Tibial nerve (tissue), 4 donors: ENCODE measurements around the gene CDYL.
"Not testable (repeated sequence)": the region's sequence is repeated elsewhere in the genome, so short reads cannot be mapped to it uniquely, and the experiment has no call there.

Experiments used
- CTCF ChIP-seq, 5 experiments: fragments of 200-600 bp in 3 of 5; fragments of 450-650 bp in 2 of 5; sonication (generic) in 3 of 5; IDR thresholded peaks; one replicate each; pipeline ENCODE4 v1.5.1; 2016 to 2019; ENCODE audit warnings: antibody characterized with exemption in 5 of 5, mild to moderate bottlenecking in 3 of 5, moderate library complexity in 2 of 5
- EP300 ChIP-seq, 2 donors: sonication (generic); formaldehyde crosslinking; IDR thresholded peaks; one replicate each; pipeline ENCODE4 v1.6.1; 2017; ENCODE audit warnings: antibody characterized with exemption in 2 of 2, mild to moderate bottlenecking in 1 of 2
- POLR2A ChIP-seq, 2 donors: fragments of 450-650 bp; IDR thresholded peaks; one replicate each; pipeline ENCODE4 v1.6.1; 2017; ENCODE audit warnings: antibody characterized with exemption in 2 of 2, mild to moderate bottlenecking in 2 of 2, moderate library complexity in 2 of 2

DNA sequence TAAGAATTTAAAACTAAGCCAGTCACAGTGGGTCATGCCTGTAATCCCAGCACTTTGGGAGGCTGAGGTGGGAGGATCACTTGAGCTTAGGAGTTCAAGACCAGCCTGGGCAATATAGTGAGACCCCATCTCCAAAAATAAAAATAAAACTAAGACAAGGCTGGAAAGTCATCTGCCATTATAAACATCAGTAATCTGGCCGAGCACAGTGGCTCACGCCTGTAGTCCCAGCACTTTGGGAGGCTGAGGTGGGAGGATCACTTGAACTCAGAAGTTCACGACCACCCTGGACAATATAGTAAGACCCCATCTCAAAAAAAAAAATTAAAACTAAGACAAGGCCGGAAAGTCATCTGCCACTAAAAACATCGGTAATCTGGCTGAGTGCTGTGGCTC lies 228.8 kb downstream of the CDYL start:
- TF ChIP-seq EP300, CTCF, POLR2A (IDR thresholded peaks at IDR 0.05): not testable (repeated sequence)
